Smooth muscle cell (in vitro differentiated cells): ENCODE results near the gene PDGFD. TPM values are rescaled to one million over a fixed set of nuclear protein-coding genes. Genes with fewer than 3 reads are reported as not detected.
A peak's percentile ranks its signal among the peaks of the same experiment; 100 is the strongest.

Experiments
- DNase-seq: peaks from one replicate; lab custom pipeline; 2025; ENCODE audit not compliant: unreplicated experiment; lab: John Stamatoyannopoulos, UW
- H2AFZ ChIP-seq: fragments of 200-600 bp; sonication (generic); 2 replicates; pipeline ENCODE4 v1.6.0; 2016; ENCODE audit warnings: antibody characterized with exemption, low read depth, mild to moderate bottlenecking
- H3F3A ChIP-seq: fragments of 200-600 bp; sonication (generic); 2 replicates; pipeline ENCODE4 v1.6.0; 2017; ENCODE audit warnings: antibody characterized with exemption, low read depth
- H3K27ac ChIP-seq: fragments of 200-600 bp; sonication (generic); 2 replicates; pipeline ENCODE4 v1.5.1; 2016; ENCODE audit warnings: low read depth, mild to moderate bottlenecking
- H3K27me3 ChIP-seq: fragments of 200-600 bp; sonication (generic); 2 replicates; pipeline ENCODE4 v1.6.1; 2016; ENCODE audit warnings: low read depth, mild to moderate bottlenecking
- H3K36me3 ChIP-seq: fragments of 200-600 bp; sonication (generic); 2 replicates; pipeline ENCODE4 v1.5.1; 2016; ENCODE audit warnings: low read depth
- H3K4me1 ChIP-seq: fragments of 200-600 bp; sonication (generic); 2 replicates; pipeline ENCODE4 v1.5.1; 2016; ENCODE audit warnings: low read depth
- H3K4me2 ChIP-seq: fragments of 200-600 bp; sonication (generic); 2 replicates; pipeline ENCODE4 v1.6.0; 2016; ENCODE audit warnings: mild to moderate bottlenecking
- H3K4me3 ChIP-seq: fragments of 200-600 bp; sonication (generic); 2 replicates; pipeline ENCODE4 v1.5.1; 2016; ENCODE audit warnings: mild to moderate bottlenecking
- H3K79me2 ChIP-seq: fragments of 200-600 bp; sonication (generic); 2 replicates; pipeline ENCODE4 v1.6.0; 2016; ENCODE audit warnings: low read depth, mild to moderate bottlenecking
- H3K9ac ChIP-seq: fragments of 200-600 bp; sonication (generic); 2 replicates; pipeline ENCODE4 v1.6.0; 2016; ENCODE audit warnings: low read depth
- H3K9me3 ChIP-seq: fragments of 200-600 bp; sonication (generic); replicated peaks from 2 replicates; pipeline ENCODE4 v1.5.1; 2016; ENCODE audit warnings: low read depth
- H4K20me1 ChIP-seq: fragments of 200-600 bp; sonication (generic); 2 replicates; pipeline ENCODE4 v1.6.0; 2016; ENCODE audit warnings: low read depth
- WGBS: methylation state at CpG from one replicate; pipeline ENCODE4 v1.1.7; 2016; ENCODE audit warnings: low lambda C conversion rate; 5-methylcytosine and 5-hydroxymethylcytosine counted together
- polyA plus RNA-seq: library from polyadenylated mRNA; unstranded; fragments of >200 nt; fragmentation: Nextera tagmentation; extraction: Ambion mirVana; gene quantifications from 2 replicates; pipeline ENCODE4 v1.2.1, GENCODE V29; 2016
- total RNA-seq: library from RNA; depleted of rRNA; stranded (reverse); fragments of >200 nt; gene quantifications from 2 replicates; pipeline ENCODE4 v1.2.3, GENCODE V29; 2014
- TF ChIP-seq, protein P1 (sequence below): fragments of 200-600 bp; sonication (generic); IDR thresholded peaks from 2 replicates; pipeline ENCODE4 v1.5.1; 2017; ENCODE audit warnings: borderline replicate concordance, mild to moderate bottlenecking, antibody characterized with exemption; ENCODE audit not compliant: insufficient read depth, poor library complexity, severe bottlenecking

Gene PDGFD
- total and polyA plus RNA-seq, 2 experiments from 2014 or later: 1.5 to 10.0 TPM

GRCh38 chr11:104146421-104146820, 17.5 kb downstream of the PDGFD start:
- Histone ChIP-seq H3K4me1 (no peaks in the 10 kb centered on the region), H3K4me3 (no peak overlapping the region), H3K36me3 (no peaks in the 10 kb centered on the region), H4K20me1 (no peaks in the 10 kb centered on the region), H2AFZ (no peak overlapping the region), H3K4me2 (no peak overlapping the region), H3K9ac (no peak overlapping the region), H3K9me3 (no peaks in the 10 kb centered on the region), H3F3A (no peaks in the 10 kb centered on the region), H3K27me3 (no peaks in the 10 kb centered on the region), H3K79me2 (no peaks in the 10 kb centered on the region), H3K27ac (no peak overlapping the region)
- DNase-seq: no peak
- 74% methylated on average over 3 of the region's 3 CpGs for WGBS
- TF ChIP-seq, protein P1, sequence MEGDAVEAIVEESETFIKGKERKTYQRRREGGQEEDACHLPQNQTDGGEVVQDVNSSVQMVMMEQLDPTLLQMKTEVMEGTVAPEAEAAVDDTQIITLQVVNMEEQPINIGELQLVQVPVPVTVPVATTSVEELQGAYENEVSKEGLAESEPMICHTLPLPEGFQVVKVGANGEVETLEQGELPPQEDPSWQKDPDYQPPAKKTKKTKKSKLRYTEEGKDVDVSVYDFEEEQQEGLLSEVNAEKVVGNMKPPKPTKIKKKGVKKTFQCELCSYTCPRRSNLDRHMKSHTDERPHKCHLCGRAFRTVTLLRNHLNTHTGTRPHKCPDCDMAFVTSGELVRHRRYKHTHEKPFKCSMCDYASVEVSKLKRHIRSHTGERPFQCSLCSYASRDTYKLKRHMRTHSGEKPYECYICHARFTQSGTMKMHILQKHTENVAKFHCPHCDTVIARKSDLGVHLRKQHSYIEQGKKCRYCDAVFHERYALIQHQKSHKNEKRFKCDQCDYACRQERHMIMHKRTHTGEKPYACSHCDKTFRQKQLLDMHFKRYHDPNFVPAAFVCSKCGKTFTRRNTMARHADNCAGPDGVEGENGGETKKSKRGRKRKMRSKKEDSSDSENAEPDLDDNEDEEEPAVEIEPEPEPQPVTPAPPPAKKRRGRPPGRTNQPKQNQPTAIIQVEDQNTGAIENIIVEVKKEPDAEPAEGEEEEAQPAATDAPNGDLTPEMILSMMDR: no peak

GRCh38 chr11:104145062-104145461, 18.9 kb downstream of the PDGFD start:
- H2AFZ ChIP-seq: no peak overlapping the region
- no peak overlapping the region for H3K4me2 ChIP-seq
- DNase-seq: no peak
- H3K9ac ChIP-seq: no peak overlapping the region
- no peak overlapping the region for H3K4me3 ChIP-seq
- H3K27ac ChIP-seq: no peak overlapping the region
- 94% methylated on average over 3 of the region's 3 CpGs for WGBS
- no peaks in the 10 kb centered on the region for H3K27me3 ChIP-seq
- TF ChIP-seq, protein P1: no peak
- H3K9me3 ChIP-seq: no peaks in the 10 kb centered on the region
- H3K36me3 ChIP-seq: no peaks in the 10 kb centered on the region
- no peaks in the 10 kb centered on the region for H3K79me2 ChIP-seq
- no peaks in the 10 kb centered on the region for H3K4me1 ChIP-seq
- H4K20me1 ChIP-seq: no peaks in the 10 kb centered on the region
- no peaks in the 10 kb centered on the region for H3F3A ChIP-seq

GRCh38 chr11:104142698-104143097, 21.2 kb downstream of the PDGFD start:
- Histone ChIP-seq H3K4me1 (no peaks in the 10 kb centered on the region), H3K27me3 (no peaks in the 10 kb centered on the region), H3F3A (no peaks in the 10 kb centered on the region), H4K20me1 (no peaks in the 10 kb centered on the region), H3K9ac (no peak overlapping the region), H3K27ac (no peak overlapping the region), H2AFZ (peak overlapping the region; percentile 75), H3K36me3 (no peaks in the 10 kb centered on the region), H3K9me3 (no peaks in the 10 kb centered on the region), H3K79me2 (no peaks in the 10 kb centered on the region), H3K4me3 (no peak overlapping the region), H3K4me2 (peak overlapping the region; percentile 23)
- WGBS: 33% methylated on average over 6 of the region's 6 CpGs
- TF ChIP-seq, protein P1: no peak
- no peak for DNase-seq

DNA sequence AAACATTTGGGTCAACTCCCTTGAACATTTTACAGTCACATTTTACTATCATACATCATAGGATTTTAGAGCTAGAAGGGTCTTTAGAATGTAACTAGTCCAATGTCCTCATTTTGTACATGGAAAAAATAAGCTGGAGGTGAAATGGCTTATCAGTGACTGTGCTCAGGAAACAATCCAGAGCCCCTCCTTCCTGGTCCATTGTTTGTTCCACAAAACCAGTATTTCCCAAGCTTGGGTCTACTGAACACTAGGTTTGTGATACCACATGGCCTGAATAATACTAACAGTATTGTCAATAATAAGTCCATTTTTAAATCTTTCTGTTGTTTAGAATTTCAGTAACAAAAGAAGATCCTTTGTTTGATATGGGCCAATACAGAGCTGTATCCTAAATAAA, 27.1 kb downstream of the PDGFD start:
- no peaks in the 10 kb centered on the region for H3K79me2 ChIP-seq
- no peak overlapping the region for H3K4me3 ChIP-seq
- TF ChIP-seq, protein P1: no peak

More for the DNA sequence above, 27.1 kb downstream of the PDGFD start:
- Histone ChIP-seq H3K9ac (no peak overlapping the region), H3K36me3 (no peaks in the 10 kb centered on the region), H4K20me1 (no peaks in the 10 kb centered on the region), H2AFZ (no peak overlapping the region), H3F3A (no peaks in the 10 kb centered on the region), H3K27me3 (no peaks in the 10 kb centered on the region), H3K4me1 (no peaks in the 10 kb centered on the region), H3K27ac (no peak overlapping the region), H3K4me2 (no peak overlapping the region), H3K9me3 (no peaks in the 10 kb centered on the region)
- DNase-seq: no peak
